ENCODE results near the gene CCNL1. TPM values are rescaled to one million over a fixed set of nuclear protein-coding genes. Genes with fewer than 3 reads are reported as not detected.
A peak's percentile ranks its signal among the peaks of the same experiment; 100 is the strongest.

The CCNL1 gene
- total RNA-seq, 2 experiments from 2014 or later = 220 to 258 TPM

- Mint-ChIP-seq H3K27me3 (no peaks in the 10 kb centered on the region), H3K4me1 (peaks cover 92% of the 10 kb centered on the region), H3K9me3 (peaks cover 2% of the 10 kb centered on the region), H3K36me3 (ENCODE audit: low read depth) (peaks cover 25% of the 10 kb centered on the region), H3K27ac (peak overlapping the region; percentile 90), H3K4me3 (no peak overlapping the region)
- POLR2A ChIA-PET = interaction anchor here (0.8 to 1.5 kb wide), 2 partner anchors 44 to 48 kb away, joined by 4 to 5 read pairs; no protein-coding TSS in a partner anchor
- CTCF ChIA-PET = interaction anchor here (1.2 to 13.7 kb wide), 3 partner anchors 21 to 47 kb away, joined by 3 to 160 read pairs (median 5); no protein-coding TSS in a partner anchor
- no peak for DNase-seq
Observed at GRCh38 chr3:157133434-157134320, 26.3 kb downstream of the CCNL1 start.

- peaks cover 2% of the 10 kb centered on the region for H3K9me3 Mint-ChIP-seq
- ChIA-PET CTCF (interaction anchor here (1.2 to 13.7 kb wide), 3 partner anchors 21 to 47 kb away, joined by 3 to 160 read pairs (median 5); no protein-coding TSS in a partner anchor), POLR2A (interaction anchor here (1.5 kb wide), 1 partner anchor 44 kb away, joined by 5 read pairs; no protein-coding TSS in a partner anchor)
- no peak overlapping the region for H3K4me3 Mint-ChIP-seq
- H3K27me3 Mint-ChIP-seq = no peaks in the 10 kb centered on the region
- peaks cover 94% of the 10 kb centered on the region for H3K4me1 Mint-ChIP-seq
- no peak for DNase-seq
- H3K27ac Mint-ChIP-seq = peak overlapping the region; percentile 97
- H3K36me3 Mint-ChIP-seq (ENCODE audit: low read depth) = peaks cover 18% of the 10 kb centered on the region
Observed at GRCh38 chr3:157132936-157133335, 27.0 kb downstream of the CCNL1 start.

- DNase-seq = no peak
- Mint-ChIP-seq H3K9me3 (peaks cover 2% of the 10 kb centered on the region), H3K27ac (peak overlapping the region; percentile 97), H3K27me3 (no peaks in the 10 kb centered on the region), H3K4me3 (no peak overlapping the region), H3K4me1 (peaks cover 97% of the 10 kb centered on the region), H3K36me3 (ENCODE audit: low read depth) (peaks cover 17% of the 10 kb centered on the region)
- ChIA-PET CTCF (interaction anchor here (1.3 to 13.7 kb wide), 5 partner anchors 20 to 649 kb away, joined by 4 to 160 read pairs (median 5); no protein-coding TSS in a partner anchor), POLR2A (interaction anchor here (1.5 kb wide), 1 partner anchor 43 kb away, joined by 5 read pairs; no protein-coding TSS in a partner anchor)
Observed at GRCh38 chr3:157132341-157132740, 27.6 kb downstream of the CCNL1 start.

DNA sequence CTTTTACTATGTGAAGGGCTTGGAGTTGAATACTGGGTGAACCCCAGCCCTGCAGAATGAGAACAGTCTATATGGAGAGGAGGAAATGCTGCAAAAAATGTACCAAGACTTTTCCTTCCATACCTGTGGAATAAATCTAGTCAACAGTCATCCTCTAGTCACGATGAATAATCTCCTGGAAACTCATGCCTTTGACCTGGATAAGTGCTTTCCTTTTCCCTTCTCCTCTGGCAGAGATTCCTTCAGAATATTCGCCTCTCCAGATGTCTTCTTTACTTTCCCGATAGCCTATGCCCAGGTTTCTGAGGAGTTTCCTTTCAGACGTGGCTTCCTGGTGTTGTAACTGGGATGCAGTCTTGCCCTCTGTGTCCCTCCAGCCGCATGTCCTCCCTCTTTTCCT, 28.1 kb downstream of the CCNL1 start:
- CTCF ChIA-PET = interaction anchor here (1.1 to 13.7 kb wide), 8 partner anchors 11 to 649 kb away, joined by 3 to 160 read pairs (median 5); no protein-coding TSS in a partner anchor

GRCh38 chr3:157130467-157131251, 29.3 kb downstream of the CCNL1 start:
- ChIA-PET POLR2A (interaction anchor here (0.7 to 1.3 kb wide), 2 partner anchors 42 to 1146 kb away, joined by 3 to 6 read pairs; no protein-coding TSS in a partner anchor), CTCF (interaction anchor here (0.8 to 13.7 kb wide), 16 partner anchors 9 to 648 kb away, joined by 3 to 160 read pairs (median 4); partner anchors contain the start of gene TIPARP)
- H3K9me3 Mint-ChIP-seq = peaks cover 2% of the 10 kb centered on the region
- H3K27ac Mint-ChIP-seq = peak overlapping the region; percentile 97
- H3K4me1 Mint-ChIP-seq = peaks cover 97% of the 10 kb centered on the region
- peak overlapping the region; percentile 52 for H3K4me3 Mint-ChIP-seq
- H3K36me3 Mint-ChIP-seq (ENCODE audit: low read depth) = peaks cover 10% of the 10 kb centered on the region
- H3K27me3 Mint-ChIP-seq = no peaks in the 10 kb centered on the region
- peak; percentile 85 for DNase-seq

More for the DNA sequence above, 28.1 kb downstream of the CCNL1 start:
- Mint-ChIP-seq H3K9me3 (peaks cover 2% of the 10 kb centered on the region), H3K4me1 (peaks cover 97% of the 10 kb centered on the region), H3K27me3 (no peaks in the 10 kb centered on the region), H3K36me3 (ENCODE audit: low read depth) (peaks cover 17% of the 10 kb centered on the region), H3K27ac (peak overlapping the region; percentile 97), H3K4me3 (no peak overlapping the region)
- POLR2A ChIA-PET = no interaction called here
- no peak for DNase-seq

DNA sequence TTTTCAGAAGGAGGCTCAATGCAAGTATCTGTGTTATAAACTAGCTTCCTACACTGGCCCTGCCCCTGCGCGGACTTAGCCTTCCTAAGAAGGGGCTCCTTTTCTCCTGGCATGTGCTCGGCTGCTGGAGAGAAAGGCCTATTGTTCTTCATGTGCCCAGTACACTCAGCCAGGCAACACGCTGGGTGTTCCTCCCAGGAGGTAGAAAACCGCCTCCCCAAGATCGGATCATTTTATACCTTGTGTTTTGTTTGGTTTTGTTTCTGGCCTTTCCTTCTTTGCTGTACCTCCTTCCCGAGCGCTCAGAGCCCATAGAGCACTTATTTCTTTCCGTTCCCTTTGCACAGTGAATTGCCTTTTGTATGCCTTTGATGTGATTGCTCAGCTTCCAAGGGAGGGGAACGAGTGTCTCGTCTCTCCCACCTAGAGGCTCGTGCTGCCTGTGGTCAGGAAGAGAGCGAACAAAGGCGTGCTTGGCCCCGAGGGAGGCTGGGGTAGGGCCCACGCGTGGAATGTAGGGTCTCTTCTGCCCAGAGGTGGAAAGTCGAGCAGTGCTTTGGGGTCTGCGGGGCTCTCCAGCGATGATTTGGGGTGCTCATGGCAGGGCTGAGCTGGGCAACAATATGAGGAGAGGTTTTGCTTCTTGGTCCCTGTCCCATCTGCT, 30.0 kb downstream of the CCNL1 start:
- DNase-seq = peak; percentile 30
- Mint-ChIP-seq H3K4me3 (peak overlapping the region; percentile 52), H3K27me3 (no peaks in the 10 kb centered on the region), H3K27ac (peak overlapping the region; percentile 97), H3K9me3 (peaks cover under 1% of the 10 kb centered on the region), H3K36me3 (ENCODE audit: low read depth) (peaks cover 3% of the 10 kb centered on the region), H3K4me1 (peaks cover 91% of the 10 kb centered on the region)
- ChIA-PET POLR2A (interaction anchor here (0.5 to 1.3 kb wide), 4 partner anchors 41 to 1145 kb away, joined by 3 to 6 read pairs (median 4); no protein-coding TSS in a partner anchor), CTCF (interaction anchor here (0.8 to 13.7 kb wide), 7 partner anchors 18 to 455 kb away, joined by 3 to 160 read pairs (median 3); partner anchors contain the start of gene TIPARP)

DNA sequence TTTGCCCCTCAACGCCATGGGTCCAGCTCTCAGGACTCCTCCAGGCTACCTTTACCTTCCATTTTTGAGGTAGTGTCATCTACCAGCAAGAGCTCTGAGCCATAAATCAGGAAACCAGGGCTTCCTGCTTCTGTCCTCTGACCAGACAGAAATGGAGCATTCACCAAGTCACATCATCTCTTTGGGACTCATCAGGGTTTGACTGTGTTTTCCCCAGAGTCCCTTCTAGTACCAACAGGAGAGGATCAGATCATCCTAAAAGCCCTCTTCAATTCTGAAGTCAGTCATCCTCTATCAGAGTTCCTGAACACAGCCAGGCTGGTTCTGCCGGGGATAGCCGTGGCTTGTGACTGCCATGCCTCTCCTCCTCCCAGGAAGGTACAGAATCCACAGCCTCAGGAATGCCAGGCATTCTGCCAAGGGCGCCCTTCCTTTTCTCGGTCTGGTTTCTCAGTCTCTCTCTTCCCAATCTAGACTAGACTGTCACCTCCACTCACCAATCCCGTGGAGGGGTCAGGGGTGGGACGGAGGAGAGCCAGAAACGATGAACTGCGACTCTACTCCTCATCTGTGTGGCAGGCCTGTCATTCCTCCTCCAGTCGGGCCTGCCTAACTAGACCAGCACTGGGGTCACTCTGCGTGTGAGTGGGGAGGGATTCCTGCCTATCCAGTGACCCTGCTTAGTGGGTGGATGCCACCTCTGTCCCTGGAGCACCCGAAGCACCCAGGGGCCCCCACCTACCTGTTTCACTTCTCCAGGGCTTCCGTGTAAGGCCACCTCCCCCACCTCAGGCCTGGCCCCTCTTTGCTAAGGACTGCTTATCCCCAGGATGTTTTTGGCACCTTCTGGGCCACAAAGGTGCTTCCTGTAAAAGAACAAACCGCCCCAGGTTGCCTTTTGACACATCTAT, 30.9 kb downstream of the CCNL1 start:
- ChIA-PET CTCF (interaction anchor here (1.1 to 13.7 kb wide), 5 partner anchors 9 to 454 kb away, joined by 3 to 160 read pairs (median 3); partner anchors contain the start of gene TIPARP), POLR2A (interaction anchor here (0.5 to 1.3 kb wide), 3 partner anchors 8 to 333 kb away, joined by 3 to 8 read pairs (median 6); no protein-coding TSS in a partner anchor)
- Mint-ChIP-seq H3K4me3 (peak overlapping the region; percentile 56), H3K36me3 (ENCODE audit: low read depth) (peaks cover 2% of the 10 kb centered on the region), H3K9me3 (no peaks in the 10 kb centered on the region), H3K4me1 (peaks cover 84% of the 10 kb centered on the region), H3K27ac (peak overlapping the region; percentile 97), H3K27me3 (no peaks in the 10 kb centered on the region)
- DNase-seq = peak; percentile 63

GRCh38 chr3:157127831-157128767, 31.8 kb downstream of the CCNL1 start:
- ChIA-PET CTCF (interaction anchor here (1.4 to 13.7 kb wide), 4 partner anchors 10 to 36 kb away, joined by 3 to 160 read pairs (median 20); no protein-coding TSS in a partner anchor), POLR2A (interaction anchor here (0.9 kb wide), 1 partner anchor 9 kb away, joined by 8 read pairs; no protein-coding TSS in a partner anchor)
- peak; percentile 75 for DNase-seq
- H3K27ac Mint-ChIP-seq = peak overlapping the region; percentile 97
- peaks cover 76% of the 10 kb centered on the region for H3K4me1 Mint-ChIP-seq
- no peaks in the 10 kb centered on the region for H3K9me3 Mint-ChIP-seq
- H3K36me3 Mint-ChIP-seq (ENCODE audit: low read depth) = no peaks in the 10 kb centered on the region
- peak overlapping the region; percentile 56 for H3K4me3 Mint-ChIP-seq
- H3K27me3 Mint-ChIP-seq = no peaks in the 10 kb centered on the region

DNA sequence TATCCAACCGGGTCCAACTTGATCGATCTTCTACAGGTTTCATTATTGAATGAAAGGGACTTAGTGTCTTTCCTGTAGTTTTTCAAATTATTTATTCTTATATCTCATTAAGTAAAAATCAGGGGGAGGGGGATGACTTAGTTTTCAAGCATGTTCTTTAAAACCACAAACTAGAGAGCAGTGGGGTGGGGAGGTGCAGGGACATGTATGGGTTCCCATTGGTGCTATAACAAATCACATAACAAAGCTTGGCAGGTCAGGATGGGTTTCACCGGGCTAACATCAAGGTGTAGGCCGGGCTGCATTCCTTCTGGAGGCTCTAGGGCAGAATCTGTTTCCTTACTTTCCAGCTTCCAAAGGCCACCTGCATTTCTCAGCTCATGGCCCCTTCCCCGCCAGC, 32.7 kb downstream of the CCNL1 start:
- H3K4me1 Mint-ChIP-seq = peaks cover 67% of the 10 kb centered on the region
- no peaks in the 10 kb centered on the region for H3K9me3 Mint-ChIP-seq
- H3K36me3 Mint-ChIP-seq (ENCODE audit: low read depth) = no peaks in the 10 kb centered on the region
- POLR2A ChIA-PET = interaction anchor here (1.0 kb wide), 1 partner anchor 34 kb away, joined by 4 read pairs; no protein-coding TSS in a partner anchor
- CTCF ChIA-PET = interaction anchor here (1.3 to 13.7 kb wide), 5 partner anchors 10 to 454 kb away, joined by 3 to 160 read pairs (median 6); no protein-coding TSS in a partner anchor
- H3K27ac Mint-ChIP-seq = peak overlapping the region; percentile 69
- H3K27me3 Mint-ChIP-seq = no peaks in the 10 kb centered on the region
- DNase-seq = no peak
- no peak overlapping the region for H3K4me3 Mint-ChIP-seq

DNA sequence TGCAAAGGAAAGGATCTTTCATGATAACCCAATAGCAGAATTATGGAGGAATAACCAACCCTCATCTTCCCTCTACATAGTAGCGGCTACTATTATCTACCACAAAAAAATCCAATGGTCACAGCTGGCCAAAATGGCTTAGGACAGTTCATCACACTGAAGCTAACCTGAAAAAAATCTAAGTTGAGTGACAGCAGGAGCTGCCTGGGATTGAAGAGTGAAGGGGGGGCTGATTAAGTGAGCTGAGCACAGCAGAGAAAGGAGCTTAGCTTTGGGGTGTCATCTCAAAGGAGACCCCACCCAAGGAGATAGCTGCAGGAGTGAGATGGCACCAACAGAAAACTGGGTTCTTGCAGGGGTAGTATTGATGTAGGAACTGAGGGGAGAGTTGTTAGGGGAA, 33.6 kb downstream of the CCNL1 start:
- Mint-ChIP-seq H3K27me3 (no peaks in the 10 kb centered on the region), H3K4me1 (peaks cover 58% of the 10 kb centered on the region), H3K36me3 (ENCODE audit: low read depth) (no peaks in the 10 kb centered on the region), H3K27ac (peak overlapping the region; percentile 47), H3K9me3 (no peaks in the 10 kb centered on the region), H3K4me3 (no peak overlapping the region)
- CTCF ChIA-PET = interaction anchor here (0.6 to 13.7 kb wide), 6 partner anchors 11 to 453 kb away, joined by 3 to 160 read pairs (median 5); no protein-coding TSS in a partner anchor
- no peak for DNase-seq
- POLR2A ChIA-PET = interaction anchor here (1.0 kb wide), 1 partner anchor 35 kb away, joined by 4 read pairs; no protein-coding TSS in a partner anchor
